ENCODE measurements around the gene GP1BB.

Gene GP1BB

DNA sequence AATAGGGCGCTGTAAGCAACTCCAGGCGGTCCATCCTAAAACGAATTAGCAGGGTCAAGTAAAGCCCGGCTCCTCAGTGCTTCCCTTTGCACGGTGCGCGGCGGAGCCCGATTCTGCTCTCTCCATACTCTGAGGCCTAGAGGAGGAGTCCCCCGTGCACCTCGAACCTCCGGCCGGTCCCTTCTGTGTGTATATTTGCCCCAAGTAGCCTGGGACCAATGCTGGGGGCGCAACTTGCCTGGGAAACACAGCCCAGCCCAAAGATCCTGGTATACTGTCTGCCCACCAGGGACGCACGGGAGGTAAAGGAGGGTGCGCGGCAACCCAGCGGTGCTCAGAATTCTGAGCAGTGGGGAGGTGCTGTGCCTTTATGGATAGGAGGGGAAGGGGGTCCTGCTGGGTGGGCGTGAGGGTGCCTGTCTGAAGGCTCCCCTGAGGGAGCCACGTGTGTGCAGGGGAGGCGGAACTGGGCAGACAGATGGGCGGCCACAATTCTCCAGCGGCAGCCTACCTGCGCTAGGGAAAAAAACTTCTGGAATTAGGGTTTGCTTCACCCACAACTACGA lies 32.5 kb downstream of the GP1BB start:
- no peak for DNase-seq (ENCODE audit: low read depth, low spot score)

DNA sequence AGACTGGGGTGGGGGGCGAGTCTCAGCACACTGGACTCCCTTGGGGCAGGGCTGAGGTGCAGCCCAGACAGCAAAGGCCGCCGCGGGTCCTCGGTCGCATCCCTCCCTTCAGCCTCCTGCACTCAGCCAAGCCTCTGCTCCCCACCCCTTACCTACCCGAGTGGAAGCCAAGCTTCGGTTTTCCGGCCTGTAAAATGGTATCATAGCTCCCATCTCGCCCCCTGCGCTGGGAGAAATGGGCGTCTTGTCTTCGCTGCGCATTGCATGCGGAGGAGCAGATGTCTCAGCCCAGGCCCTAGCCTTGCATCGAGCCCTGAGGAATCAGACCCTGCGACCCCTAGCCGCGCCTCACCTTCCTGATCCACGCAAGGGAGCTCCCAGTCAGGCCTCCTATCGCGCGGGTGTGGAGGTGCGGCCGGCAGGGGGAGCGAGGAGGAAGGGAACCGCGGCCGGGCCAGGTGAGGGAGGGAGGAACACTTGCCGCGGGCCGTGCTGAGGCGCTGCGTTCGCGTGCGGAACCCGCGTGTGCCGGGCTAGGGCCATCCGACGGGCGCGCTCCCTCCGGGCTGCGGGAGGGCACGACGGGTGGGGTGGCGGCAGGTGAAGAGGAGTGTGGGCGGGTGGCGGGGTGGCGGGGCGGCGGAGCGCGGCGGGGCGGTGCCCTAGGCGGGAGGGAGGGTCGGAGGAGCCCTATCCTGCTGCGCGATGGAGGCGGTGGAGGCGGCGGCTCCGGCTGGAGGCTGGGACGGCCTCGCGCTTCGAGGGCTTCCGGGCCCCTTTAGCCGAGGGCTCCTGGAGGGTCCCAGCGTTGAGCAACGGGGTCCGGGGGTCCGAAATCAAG lies 33.2 kb downstream of the GP1BB start:
- DNase-seq (ENCODE audit: low read depth, low spot score) = peak; percentile 29

DNA sequence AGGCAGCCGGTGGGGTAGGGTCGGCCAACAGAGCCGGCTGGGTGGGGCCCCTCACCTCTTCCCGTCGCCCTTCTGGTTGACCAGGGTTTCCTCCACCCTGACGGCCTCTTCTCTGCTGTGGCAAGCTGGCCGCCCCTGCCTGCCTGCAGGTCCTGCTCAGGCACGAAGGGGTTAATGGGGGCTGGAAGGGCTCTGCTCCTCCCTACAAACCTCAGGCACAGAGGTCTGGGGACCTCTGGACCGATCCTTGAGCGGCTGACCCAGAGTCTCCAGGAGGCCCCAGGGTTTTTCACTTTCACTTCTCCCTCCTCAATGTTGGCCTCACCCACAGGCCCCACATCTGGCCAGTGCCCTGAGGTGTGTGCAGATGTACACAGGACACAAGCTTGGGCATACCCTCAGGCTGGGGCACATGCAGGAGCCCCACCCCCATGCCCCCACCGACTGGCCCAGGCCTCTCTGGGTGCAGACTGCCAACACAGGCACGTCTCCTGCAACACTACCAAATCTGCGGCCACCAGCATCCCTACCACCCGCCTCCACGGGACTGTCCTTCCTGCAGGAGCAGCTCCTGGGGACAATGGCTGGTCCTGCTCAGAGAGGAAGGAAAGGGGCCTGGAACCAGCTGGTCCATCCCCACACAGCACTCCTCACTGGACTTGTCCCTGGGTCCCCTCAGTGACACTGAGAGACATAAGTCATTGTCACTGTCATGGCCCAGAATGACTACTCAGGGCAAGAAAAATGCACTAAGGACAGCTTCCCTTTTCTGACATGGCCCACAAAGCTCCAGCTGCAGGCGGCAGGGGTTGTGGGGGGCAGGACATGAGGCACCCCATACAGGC lies 34.0 kb downstream of the GP1BB start:
- DNase-seq (ENCODE audit: low read depth, low spot score) = no peak

DNA sequence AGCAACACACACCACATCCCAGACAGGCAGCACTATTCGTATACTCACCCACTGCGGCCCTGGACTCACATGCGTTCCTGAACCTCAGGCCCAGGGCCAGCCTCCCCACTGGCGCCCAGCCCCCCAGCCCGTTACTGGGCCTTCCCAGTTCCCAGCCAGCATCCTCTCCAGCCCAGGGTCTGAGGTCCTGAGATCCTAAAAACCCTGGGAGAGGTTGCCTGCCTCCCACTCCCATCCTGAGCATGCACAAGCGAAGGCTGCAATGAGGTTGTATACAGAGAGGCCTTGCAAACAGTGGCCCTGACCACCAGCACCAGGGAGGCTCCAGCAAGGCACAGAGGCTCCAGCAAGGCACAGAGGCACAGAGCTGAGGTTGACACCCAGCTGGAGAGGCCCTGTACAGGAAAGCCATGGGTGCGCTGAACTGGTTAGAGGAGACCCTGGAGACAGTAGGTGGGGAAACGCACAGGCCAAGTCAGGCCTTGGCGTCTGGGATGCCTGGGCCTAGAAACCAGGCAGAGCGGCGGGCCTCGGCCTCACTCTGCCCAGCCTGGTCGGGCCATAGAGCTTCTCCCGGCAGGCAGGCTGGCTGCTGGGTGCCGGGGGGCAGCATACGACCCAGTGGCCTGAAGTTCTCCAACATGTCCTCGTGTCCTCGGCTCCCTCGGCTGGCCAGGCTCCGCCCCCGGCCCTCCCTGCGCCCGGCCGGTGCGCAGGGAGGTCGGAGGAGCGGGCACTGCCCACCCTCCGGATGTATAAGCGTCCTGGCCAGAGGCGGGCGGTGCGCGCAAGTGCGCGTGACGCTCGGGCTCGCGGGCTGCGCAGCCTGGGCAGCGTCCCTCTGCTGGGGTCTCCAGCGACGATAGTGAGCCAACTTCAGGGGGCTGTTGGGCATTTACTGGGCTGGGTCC lies 34.9 kb downstream of the GP1BB start:
- no peak for DNase-seq (ENCODE audit: low read depth, low spot score)

DNA sequence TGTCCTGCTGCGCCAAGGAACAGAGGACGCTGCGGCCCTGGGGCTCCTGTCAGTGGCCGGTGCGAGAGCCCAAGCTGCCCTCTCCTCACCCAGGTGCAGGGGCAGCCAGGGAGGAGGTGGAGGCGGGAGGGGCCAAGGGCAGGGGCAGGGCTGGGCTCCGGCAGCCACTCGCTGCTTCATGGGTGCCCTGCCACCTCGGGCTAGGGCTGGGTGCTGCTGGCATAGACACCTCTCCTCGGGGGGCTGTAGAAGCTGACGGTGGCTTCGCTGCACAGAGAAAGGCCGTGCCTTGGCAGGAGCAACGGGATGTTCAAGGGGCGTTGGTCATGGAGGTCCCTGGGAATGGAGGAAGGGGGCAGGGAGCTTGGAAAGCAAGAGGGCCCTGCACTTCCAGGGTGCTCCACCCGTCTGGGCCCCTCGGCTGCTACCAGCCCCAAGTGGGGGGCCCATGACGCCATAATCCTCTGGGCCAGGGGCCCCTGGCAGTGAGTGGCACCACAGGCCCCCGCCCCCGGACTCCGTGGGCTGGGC lies 35.6 kb downstream of the GP1BB start:
- DNase-seq (ENCODE audit: low read depth, low spot score) = no peak

DNA sequence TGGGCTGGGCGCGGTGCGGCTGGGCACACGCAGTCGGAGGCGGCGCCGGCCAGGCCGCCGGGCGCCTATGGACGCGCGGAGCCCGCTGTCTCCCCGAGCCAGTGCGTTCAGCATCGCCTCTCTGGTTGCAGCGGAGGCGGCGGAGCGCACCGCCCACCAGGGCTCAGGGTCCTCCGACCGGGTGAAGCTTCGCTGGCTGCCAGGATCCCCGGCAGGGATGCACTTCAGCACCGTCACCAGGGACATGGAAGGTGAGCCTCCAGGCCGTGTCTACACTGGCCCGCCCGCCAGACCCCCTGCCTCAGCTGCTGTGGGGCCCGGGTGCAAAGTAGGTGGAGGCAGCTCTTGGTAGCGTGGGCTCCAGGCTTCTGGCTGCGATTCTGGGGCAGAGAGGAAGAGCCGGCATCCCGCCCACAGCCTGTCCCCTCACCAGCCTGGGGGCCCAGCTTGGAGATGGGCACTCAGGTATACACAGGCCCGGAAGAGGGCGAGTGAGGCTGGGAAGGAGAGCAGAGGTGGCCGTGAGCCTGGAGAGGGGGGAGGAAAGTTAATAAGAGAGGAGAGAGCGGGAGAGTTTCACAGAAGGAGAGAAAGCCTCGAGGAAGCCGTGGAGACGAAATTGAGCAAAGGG lies 36.2 kb downstream of the GP1BB start:
- no peak for DNase-seq (ENCODE audit: low read depth, low spot score)

DNA sequence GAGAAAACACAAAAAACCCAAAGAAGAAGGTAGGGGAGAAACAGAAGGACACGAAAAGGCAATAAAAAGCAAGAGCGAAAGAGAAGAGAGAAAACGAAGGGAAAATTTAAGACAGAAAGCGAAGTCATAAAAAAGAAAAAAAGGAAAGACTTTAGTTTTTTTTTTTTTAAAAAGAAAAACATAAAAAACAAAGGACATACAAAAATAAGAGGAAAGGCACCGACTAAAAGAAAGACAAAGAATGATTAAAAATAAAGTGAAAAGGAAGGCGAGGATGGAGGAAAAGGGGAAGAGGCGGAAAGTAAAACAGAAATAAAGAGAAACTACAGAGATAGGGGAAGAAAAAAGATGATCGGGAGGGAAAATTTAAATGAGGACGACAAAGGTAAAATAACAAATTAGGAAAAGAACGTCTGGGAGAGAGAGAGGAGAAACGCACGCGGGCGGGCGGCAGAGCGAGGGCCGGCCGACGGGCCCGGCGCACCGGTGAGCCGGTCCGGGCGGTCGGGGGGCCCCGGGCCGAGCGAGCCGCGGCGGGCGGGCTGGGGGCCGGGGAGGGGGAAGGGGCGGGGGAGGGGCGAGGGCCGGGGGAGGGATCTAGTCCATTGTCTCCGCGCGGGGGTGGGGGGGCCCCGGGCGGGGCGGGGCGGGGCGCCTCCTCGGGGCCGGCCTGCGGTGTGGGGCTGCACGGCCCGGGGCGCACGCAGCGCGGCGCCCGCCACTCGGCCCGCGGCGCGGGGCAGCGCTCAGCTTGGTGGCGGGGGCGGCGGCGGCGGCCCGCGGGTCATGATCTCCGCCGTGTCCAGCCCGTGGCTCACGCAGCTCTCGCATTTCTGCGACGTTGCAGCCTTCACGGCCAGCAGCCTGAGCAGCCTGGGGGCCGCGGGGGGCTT lies 37.0 kb downstream of the GP1BB start, which contains the start of gene TBX1:
TBX1 (plus strand) TSS at position 721 of the 893 bp plus-strand sequence; CDS start at position 787, 66 bp downstream.
- DNase-seq (ENCODE audit: low read depth, low spot score) = no peak

DNA sequence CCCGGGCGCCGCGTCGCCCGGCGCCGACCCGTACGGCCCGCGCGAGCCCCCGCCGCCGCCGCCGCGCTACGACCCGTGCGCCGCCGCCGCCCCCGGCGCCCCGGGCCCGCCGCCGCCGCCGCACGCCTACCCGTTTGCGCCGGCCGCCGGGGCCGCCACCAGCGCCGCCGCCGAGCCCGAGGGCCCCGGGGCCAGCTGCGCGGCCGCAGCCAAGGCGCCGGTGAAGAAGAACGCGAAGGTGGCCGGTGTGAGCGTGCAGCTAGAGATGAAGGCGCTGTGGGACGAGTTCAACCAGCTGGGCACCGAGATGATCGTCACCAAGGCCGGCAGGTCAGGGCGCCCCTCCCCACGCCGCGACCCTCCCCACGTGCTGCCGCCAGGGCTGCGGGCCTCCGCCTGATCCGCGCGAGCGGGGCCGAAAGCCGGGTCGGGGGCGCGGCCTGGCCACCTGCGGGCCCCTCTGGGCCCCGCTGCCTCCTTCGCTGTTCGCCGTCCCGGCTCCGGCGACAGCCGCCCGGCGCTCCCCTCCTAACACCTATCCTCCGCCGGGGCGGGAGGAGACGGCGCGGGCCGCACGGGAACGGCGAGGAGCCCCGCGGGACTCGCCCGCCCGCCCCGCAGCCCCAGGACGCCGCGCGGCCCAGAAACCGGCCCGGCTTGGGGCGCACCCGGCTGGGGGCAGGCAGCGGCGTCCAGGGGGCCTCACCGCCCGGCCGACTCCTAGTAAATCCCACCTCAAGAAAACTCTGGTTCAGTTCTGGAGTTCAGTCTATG lies 37.8 kb downstream of the GP1BB start:
- DNase-seq (ENCODE audit: low read depth, low spot score) = no peak

DNA sequence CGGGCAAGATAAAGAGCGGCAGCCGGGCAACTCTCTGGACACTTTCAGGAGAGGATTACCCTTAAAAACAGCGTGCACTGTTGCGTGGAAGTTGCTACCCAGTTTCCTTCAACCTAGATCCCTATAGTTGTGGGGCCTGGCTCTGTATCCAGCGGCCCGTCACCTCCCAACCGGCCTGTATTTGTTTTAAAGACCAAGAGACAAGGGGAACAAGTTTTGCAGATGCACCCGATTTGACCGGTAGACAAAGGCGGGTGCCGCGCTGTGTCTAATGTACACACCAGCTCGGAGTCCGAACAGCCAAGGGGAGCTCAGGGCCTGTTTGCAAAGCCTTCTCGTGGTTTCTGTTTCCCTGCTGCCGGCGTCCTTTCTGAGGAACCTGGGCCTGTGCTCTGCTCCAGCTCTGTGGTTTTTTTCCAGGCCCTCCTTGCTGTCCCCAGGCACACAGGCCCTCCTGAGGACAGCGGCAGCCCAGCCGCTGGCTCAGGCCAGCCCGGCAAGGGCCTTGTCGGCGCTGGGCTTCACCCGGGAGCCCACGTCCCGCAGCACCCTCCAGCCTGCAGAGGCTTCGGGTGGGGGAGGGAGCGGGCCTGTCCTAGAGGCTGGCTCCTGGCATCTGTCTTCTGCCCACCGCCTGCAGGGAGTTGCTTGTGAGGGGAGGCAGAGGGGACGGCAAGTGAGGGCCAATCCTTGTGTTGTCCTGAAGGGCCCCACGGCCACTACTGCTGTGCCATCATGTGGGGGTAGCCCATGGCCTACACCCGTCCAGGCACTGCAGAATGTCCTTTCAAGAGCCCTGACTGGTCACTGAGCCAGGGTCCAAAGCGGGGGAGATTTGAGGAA lies 38.6 kb downstream of the GP1BB start:
- DNase-seq (ENCODE audit: low read depth, low spot score) = no peak

DNA sequence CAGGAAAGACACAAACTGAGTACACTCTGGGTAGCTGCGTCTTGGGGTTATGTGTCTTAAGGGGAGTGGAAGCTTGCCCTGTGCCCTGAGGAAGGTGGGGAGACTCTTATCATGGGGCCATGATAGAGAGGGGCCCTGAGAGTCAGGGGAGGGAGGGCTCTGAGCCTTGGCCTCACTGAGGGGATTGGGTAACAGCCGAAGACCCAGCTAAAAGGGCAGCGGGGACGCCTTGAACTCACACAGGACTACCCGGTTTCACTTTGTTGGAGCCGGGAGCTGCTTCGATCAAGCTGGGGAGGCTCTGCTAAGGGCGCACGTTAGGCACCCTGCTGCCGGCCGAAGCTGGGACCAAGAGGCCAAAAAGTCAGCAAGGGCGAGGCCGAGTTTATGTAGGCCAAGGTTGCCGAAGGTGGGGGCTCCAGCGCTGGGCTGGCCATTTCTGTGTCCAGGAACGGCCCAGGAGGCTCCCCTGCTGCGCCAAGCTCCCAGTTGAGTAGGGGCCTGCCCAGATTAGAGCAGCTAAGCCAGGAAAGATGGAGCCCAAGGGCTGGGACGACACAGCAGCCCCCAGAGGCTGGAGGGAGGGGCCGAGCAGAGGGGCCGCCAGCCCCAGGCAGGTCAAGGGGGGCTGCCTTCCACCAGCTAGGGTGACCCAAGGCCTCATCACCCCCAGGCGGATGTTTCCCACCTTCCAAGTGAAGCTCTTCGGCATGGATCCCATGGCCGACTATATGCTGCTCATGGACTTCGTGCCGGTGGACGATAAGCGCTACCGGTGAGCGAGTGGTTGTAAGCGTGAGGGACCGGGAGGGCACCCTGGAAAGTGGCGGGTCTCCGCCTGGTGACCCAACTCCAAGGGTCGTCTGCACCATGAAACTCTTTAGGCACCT lies 39.5 kb downstream of the GP1BB start:
- DNase-seq (ENCODE audit: low read depth, low spot score) = no peak

DNA sequence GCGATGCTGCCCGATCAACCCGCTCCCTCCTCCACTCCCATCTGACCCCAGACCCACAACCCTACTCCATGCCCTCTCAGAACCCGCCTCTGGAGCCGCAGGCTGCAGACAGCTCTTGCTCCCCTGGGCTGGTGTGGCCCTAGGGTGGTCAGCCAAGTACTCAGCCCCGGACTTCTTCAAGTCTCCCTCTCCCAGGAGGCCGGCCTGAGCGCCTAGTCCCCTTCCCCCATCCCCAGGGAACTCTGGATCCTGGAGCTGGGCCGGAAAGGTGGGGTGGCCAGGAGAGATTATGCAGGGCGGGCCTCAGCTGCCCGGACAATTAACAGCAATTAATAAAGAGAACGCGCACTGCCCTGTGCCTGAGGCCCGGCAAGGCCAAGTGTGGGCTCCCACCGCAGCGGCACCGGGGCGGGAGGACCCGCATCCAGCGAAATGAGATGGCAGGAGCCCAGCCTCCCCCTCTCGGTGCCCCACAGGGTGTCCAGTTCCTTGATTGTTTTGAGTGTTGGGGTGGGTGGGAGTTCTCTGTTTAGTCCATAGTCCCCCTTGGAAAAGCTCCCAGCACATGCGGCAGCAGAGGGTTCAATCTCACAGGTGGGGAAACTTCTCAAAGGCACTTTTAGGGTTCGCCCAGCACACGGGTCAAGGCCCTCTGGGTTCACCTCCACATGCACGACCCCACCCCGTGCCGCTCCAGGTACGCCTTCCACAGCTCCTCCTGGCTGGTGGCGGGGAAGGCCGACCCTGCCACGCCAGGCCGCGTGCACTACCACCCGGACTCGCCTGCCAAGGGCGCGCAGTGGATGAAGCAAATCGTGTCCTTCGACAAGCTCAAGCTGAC lies 40.3 kb downstream of the GP1BB start:
- DNase-seq (ENCODE audit: low read depth, low spot score) = no peak

DNA sequence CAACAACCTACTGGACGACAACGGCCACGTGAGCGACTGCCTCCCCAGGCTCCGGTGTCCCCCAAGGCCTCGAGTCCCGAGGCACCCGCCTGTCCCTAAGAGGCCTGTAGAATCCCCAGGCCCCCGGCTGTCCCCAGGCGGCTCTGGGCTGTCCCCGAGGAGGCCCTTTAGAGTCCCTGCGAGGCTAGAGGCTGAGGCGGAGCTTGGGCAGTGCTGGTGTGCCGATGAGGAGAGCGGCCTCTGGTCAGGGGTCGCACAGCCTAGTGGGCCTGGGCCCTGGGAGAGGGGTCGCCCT lies 40.9 kb downstream of the GP1BB start:
- DNase-seq (ENCODE audit: low read depth, low spot score) = no peak

DNA sequence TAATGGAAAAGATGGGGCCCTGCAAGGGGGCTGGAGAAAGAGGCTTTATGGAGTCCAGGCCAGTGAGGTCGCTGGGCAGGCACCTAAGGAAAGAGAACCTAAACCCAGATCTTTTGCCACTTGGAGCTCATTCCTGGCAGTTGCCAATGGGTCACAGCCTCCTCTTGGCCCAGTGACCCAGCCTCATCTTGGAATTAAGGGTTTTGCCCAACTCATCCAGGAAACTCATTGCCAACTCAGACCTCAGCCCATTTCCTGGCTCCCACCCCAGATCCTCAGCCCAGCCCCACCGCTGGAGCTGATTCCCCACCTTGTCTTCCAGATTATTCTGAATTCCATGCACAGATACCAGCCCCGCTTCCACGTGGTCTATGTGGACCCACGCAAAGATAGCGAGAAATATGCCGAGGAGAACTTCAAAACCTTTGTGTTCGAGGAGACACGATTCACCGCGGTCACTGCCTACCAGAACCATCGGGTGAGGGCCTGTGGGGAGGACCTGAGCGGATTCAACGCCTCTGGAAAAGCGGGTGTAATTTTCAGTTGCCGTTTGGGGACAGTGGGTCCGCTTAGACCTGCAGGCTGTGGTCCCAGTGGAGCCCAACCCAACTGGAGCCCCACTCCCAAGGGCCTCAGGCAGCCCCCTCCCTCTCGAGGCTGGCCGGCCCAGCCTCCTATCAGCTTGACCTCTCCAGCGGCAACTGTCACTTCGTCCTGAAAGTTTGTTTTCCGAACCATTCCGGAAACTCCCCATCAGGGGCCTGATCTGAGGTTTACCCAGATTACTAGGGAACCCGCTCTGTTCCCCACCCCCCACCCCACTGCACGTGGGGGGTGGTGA lies 41.5 kb downstream of the GP1BB start:
- no peak for DNase-seq (ENCODE audit: low read depth, low spot score)

DNA sequence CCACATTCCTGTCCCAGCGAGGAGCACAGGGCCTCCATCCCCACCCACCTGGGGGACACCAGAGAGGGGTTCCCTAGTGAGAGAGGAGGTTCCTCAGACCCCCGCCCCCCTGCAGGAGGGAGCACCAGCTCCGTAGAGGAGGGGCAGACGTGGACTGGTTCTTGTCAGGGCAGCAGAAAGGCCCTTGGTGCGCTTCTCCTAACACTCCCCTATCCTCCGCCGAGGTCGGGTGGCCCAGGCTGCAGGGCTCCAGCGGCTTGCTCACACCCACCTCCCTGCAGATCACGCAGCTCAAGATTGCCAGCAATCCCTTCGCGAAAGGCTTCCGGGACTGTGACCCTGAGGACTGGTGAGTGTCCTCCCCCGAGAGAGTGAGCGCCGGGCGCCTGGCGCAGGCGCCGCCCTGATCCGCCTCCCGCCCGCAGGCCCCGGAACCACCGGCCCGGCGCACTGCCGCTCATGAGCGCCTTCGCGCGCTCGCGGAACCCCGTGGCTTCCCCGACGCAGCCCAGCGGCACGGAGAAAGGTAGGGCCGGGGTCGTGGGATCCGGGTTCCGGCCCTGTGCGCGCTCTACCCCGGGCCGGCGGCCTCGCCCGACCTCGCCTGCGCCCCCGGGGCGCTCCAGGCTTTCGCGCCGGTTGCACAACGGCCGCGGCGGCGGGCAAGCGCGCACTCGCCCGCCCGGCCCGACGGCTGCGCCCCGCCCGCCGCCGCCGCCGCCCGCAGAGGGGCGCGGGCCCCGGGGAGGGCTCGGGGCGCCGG lies 42.3 kb downstream of the GP1BB start:
- no peak for DNase-seq (ENCODE audit: low read depth, low spot score)

DNA sequence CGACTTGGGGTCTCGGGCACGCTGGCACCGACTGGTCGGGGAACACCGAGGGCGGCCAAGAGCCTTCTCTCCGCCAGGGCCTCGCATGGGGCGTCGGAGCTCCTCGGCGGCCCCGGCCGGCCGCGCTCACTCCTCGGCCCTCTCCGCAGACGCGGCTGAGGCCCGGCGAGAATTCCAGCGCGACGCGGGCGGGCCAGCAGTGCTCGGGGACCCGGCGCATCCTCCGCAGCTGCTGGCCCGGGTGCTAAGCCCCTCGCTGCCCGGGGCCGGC lies 42.8 kb downstream of the GP1BB start:
- DNase-seq (ENCODE audit: low read depth, low spot score) = no peak
